Mesothelial cell of epicardium (in vitro differentiated cells): ENCODE data around the gene MAGI2. TPM values are rescaled to one million over a fixed set of nuclear protein-coding genes. Genes with fewer than 3 reads are reported as not detected.

Source experiments
- DNase-seq, 2 experiments: peaks; one replicate each; pipeline ENCODE4 v3.0.0; 2021; ENCODE audit warnings: low spot score in 2 of 2; ENCODE audit not compliant: unreplicated experiment in 2 of 2
- H3K27ac Mint-ChIP-seq: 2 replicates; pipeline ENCODE4 v1.8.0; 2021; ENCODE audit warnings: mixed read lengths
- H3K27me3 Mint-ChIP-seq: 2 replicates; pipeline ENCODE4 v1.8.0; 2021; ENCODE audit warnings: low read depth, mixed read lengths
- H3K36me3 Mint-ChIP-seq: 2 replicates; pipeline ENCODE4 v1.8.0; 2021; ENCODE audit warnings: mixed read lengths
- H3K4me1 Mint-ChIP-seq: 2 replicates; pipeline ENCODE4 v1.8.0; 2021; ENCODE audit warnings: mixed read lengths
- H3K4me3 Mint-ChIP-seq: 2 replicates; pipeline ENCODE4 v1.8.0; 2021; ENCODE audit warnings: mild to moderate bottlenecking, moderate library complexity, mixed read lengths
- H3K9me3 Mint-ChIP-seq: 2 replicates; pipeline ENCODE4 v1.8.0; 2021; ENCODE audit warnings: mixed read lengths
- total RNA-seq: library from RNA; stranded (reverse); gene quantifications from 3 replicates; pipeline ENCODE4 v1.2.1, GENCODE V29; 2021
- TF ChIP-seq, protein P1 (sequence below): fragments of 200-600 bp; sonication (generic); IDR thresholded peaks from one replicate; pipeline ENCODE4 v1.5.0; 2021; ENCODE audit warnings: antibody characterized with exemption; ENCODE audit not compliant: unreplicated experiment

Gene MAGI2
- total RNA-seq, 1 donor from 2014 or later, result 38.4 TPM

DNA sequence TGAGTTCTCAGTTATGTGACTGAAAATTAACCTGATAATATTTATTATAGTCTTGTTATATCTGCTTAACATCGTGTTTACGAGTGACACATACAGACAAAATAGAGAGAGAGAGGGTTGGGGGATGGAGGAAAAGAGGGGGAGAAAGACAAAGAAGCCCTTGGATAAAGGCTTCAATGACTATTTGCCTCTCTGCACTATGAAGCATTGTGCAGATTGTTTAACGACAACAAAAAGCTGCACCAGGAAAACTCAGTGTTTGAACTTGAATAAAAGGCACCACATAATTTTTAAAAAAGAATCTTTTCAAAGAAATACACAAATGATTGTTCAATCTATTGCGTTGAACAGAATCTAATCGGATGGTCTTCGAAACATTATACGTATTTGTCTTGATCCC lies 27.8 kb downstream of the MAGI2 start:
- no peak overlapping the region for H3K27ac Mint-ChIP-seq
- H3K27me3 Mint-ChIP-seq, result peaks cover 10% of the 10 kb centered on the region
- TF ChIP-seq, protein P1, sequence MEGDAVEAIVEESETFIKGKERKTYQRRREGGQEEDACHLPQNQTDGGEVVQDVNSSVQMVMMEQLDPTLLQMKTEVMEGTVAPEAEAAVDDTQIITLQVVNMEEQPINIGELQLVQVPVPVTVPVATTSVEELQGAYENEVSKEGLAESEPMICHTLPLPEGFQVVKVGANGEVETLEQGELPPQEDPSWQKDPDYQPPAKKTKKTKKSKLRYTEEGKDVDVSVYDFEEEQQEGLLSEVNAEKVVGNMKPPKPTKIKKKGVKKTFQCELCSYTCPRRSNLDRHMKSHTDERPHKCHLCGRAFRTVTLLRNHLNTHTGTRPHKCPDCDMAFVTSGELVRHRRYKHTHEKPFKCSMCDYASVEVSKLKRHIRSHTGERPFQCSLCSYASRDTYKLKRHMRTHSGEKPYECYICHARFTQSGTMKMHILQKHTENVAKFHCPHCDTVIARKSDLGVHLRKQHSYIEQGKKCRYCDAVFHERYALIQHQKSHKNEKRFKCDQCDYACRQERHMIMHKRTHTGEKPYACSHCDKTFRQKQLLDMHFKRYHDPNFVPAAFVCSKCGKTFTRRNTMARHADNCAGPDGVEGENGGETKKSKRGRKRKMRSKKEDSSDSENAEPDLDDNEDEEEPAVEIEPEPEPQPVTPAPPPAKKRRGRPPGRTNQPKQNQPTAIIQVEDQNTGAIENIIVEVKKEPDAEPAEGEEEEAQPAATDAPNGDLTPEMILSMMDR, result no peak
- no peak for DNase-seq
- no peak overlapping the region for H3K4me3 Mint-ChIP-seq
- H3K36me3 Mint-ChIP-seq, result peaks cover 2% of the 10 kb centered on the region
- no peaks in the 10 kb centered on the region for H3K9me3 Mint-ChIP-seq
- no peaks in the 10 kb centered on the region for H3K4me1 Mint-ChIP-seq

DNA sequence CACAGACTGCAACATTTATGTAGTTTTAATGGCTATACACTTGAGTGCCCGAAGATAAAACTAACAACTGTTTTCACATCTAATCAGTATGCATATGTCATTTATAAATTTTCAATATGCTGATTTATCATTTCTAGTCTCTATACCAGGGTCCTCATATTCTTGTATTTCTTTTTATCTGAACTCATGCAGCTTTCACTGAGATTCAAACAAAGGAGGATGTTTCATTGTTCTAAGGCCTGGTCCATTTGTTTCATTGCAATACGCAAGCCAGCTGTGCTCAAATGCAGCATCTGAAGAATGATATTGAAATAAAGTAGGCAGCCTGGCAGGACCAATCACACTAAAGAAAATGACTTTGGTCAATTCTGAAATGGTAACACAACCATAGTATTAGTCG lies 31.7 kb downstream of the MAGI2 start:
- Mint-ChIP-seq H3K36me3 (peaks cover 2% of the 10 kb centered on the region), H3K9me3 (no peaks in the 10 kb centered on the region), H3K4me1 (peaks cover 4% of the 10 kb centered on the region), H3K27me3 (peaks cover 6% of the 10 kb centered on the region), H3K4me3 (no peak overlapping the region), H3K27ac (no peak overlapping the region)
- TF ChIP-seq, protein P1, result no peak
- no peak for DNase-seq

DNA sequence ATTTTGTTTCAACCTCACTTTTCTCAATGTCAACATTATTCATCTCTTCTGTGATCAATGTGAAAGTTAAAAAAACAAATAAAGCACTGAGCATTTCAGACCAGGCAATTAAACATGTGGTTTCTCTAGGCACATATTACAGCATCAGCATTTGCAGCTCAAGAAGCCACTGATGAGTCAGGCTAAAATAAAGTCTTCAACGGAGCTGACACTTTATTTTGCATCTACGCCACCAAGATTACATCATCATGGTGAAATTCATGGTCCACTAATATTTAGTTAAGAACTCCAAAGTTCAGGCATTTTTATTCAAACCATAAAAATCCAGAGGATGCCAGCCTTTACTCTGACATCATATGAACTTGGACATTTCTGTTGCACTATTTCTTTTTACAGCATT lies 33.0 kb downstream of the MAGI2 start:
- Mint-ChIP-seq H3K27ac (peak overlapping the region; percentile 5), H3K36me3 (no peaks in the 10 kb centered on the region), H3K9me3 (no peaks in the 10 kb centered on the region), H3K27me3 (peaks cover 2% of the 10 kb centered on the region), H3K4me3 (no peak overlapping the region), H3K4me1 (peaks cover 4% of the 10 kb centered on the region)
- TF ChIP-seq, protein P1, result no peak
- DNase-seq, result no peak

DNA sequence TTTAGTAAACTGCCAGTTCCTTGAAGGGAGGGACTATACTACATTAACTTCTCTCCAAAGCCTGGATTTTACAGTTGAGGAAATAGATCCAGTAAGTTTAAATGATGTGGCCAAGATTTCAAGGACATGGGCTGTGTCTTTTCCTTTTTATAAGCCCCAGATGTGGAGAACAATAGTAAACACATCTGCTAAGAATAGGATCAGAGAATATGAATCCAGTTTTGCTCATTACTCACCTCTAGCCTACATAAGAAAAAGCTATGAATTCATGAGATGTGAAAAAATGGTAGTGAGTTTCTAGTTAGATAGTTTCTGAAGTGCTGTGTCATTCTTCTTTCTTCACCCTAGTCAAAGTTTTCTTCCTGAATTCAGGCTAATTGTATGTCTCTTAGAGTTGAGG lies 38.6 kb downstream of the MAGI2 start:
- Mint-ChIP-seq H3K36me3 (no peaks in the 10 kb centered on the region), H3K27me3 (peaks cover 2% of the 10 kb centered on the region), H3K4me1 (no peaks in the 10 kb centered on the region), H3K9me3 (no peaks in the 10 kb centered on the region), H3K27ac (no peak overlapping the region), H3K4me3 (no peak overlapping the region)
- TF ChIP-seq, protein P1, result no peak
- DNase-seq, result no peak

DNA sequence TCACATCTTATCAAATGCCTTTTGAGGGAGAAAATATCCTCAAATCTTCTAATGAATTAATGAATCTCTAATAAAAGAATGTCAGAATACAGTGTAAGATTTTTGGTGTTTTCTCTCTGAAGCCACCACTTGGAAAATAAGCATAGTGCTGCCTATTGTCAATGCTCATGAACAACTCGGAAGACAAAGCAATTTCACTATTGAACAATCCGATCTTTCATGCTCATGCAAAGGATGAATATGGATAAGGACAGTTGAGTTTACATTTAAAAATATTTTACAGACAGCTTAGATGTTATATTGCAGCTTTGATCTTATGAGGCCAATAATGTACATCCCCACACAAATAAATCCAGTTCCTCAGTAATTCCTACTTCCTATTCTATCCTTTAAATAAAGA lies 40.6 kb downstream of the MAGI2 start:
- H3K27me3 Mint-ChIP-seq, result peaks cover 1% of the 10 kb centered on the region
- H3K36me3 Mint-ChIP-seq, result no peaks in the 10 kb centered on the region
- DNase-seq, result no peak
- TF ChIP-seq, protein P1, result no peak
- H3K4me3 Mint-ChIP-seq, result no peak overlapping the region
- H3K27ac Mint-ChIP-seq, result no peak overlapping the region
- no peaks in the 10 kb centered on the region for H3K9me3 Mint-ChIP-seq
- H3K4me1 Mint-ChIP-seq, result peaks cover 2% of the 10 kb centered on the region

DNA sequence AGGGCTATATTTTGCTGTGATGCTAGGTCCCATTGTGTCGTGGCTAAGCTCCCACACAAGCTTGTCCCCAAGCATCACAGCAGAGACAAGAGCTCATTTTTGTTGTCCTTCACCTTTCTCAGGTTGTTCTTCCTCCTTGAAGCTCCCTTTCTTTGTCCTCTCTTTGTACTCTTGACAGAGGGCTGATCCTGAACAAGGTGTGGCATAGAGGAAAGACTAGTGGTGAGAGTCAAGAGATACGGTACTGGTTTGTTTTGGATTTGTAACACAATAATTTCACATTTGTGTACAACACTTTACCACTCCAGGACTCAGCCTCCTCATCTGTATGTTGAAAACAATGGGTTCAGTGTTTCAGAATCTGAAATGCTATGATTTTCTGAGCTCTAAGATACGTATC lies 41.0 kb downstream of the MAGI2 start:
- Mint-ChIP-seq H3K4me1 (peaks cover 3% of the 10 kb centered on the region), H3K27me3 (peaks cover 1% of the 10 kb centered on the region), H3K4me3 (no peak overlapping the region), H3K36me3 (no peaks in the 10 kb centered on the region), H3K9me3 (no peaks in the 10 kb centered on the region), H3K27ac (no peak overlapping the region)
- TF ChIP-seq, protein P1, result no peak
- DNase-seq, result no peak
